IPS-15b (cell line): Measurements from ENCODE around the gene ARHGAP8.
"Not testable (repeated sequence)": the region's sequence is repeated elsewhere in the genome, so short reads cannot be mapped to it uniquely, and the experiment has no call there.

ENCODE experiments used
- H3K27me3 ChIP-seq: one replicate; pipeline ENCODE4 v1.6.1; 2013; ENCODE audit warnings: low read length; ENCODE audit not compliant: control insufficient read depth, insufficient read depth
- H3K36me3 ChIP-seq: one replicate; pipeline ENCODE4 v1.6.1; 2013; ENCODE audit warnings: low read length; ENCODE audit not compliant: control insufficient read depth, insufficient read depth
- H3K4me1 ChIP-seq: one replicate; pipeline ENCODE4 v1.6.1; 2013; ENCODE audit warnings: mild to moderate bottlenecking, low read length; ENCODE audit not compliant: control insufficient read depth, insufficient read depth
- H3K4me3 ChIP-seq: one replicate; pipeline ENCODE4 v1.5.1; 2013; ENCODE audit warnings: low read depth, low read length
- H3K9ac ChIP-seq: one replicate; pipeline ENCODE4 v1.6.1; 2013; ENCODE audit warnings: low read depth, mild to moderate bottlenecking, low read length
- H3K9me3 ChIP-seq: one replicate; pipeline ENCODE4 v1.6.1; 2013; ENCODE audit warnings: mild to moderate bottlenecking, low read length; ENCODE audit not compliant: control insufficient read depth, insufficient read depth

ARHGAP8 gene

GRCh38 chr22:44783091-44783490 lies 30.7 kb downstream of the ARHGAP8 start:
- no peak overlapping the region for H3K4me3 ChIP-seq
- H3K9me3 ChIP-seq = no peaks in the 10 kb centered on the region
- H3K4me1 ChIP-seq = no peaks in the 10 kb centered on the region
- H3K36me3 ChIP-seq = peaks cover 6% of the 10 kb centered on the region
- H3K27me3 ChIP-seq = no peaks in the 10 kb centered on the region
- H3K9ac ChIP-seq = no peak overlapping the region

GRCh38 chr22:44783581-44783980 lies 31.2 kb downstream of the ARHGAP8 start:
- Histone ChIP-seq H3K36me3 (peaks cover 6% of the 10 kb centered on the region), H3K4me3 (no peak overlapping the region), H3K9ac (no peak overlapping the region), H3K27me3 (no peaks in the 10 kb centered on the region), H3K4me1 (no peaks in the 10 kb centered on the region), H3K9me3 (no peaks in the 10 kb centered on the region)

GRCh38 chr22:44786136-44786535 lies 33.8 kb downstream of the ARHGAP8 start:
- H3K36me3 ChIP-seq = peaks cover 6% of the 10 kb centered on the region
- H3K9ac ChIP-seq = no peak overlapping the region
- no peaks in the 10 kb centered on the region for H3K27me3 ChIP-seq
- H3K4me1 ChIP-seq = no peaks in the 10 kb centered on the region
- H3K9me3 ChIP-seq = no peaks in the 10 kb centered on the region
- no peak overlapping the region for H3K4me3 ChIP-seq

GRCh38 chr22:44786610-44787009 lies 34.2 kb downstream of the ARHGAP8 start:
- Histone ChIP-seq H3K36me3 (peaks cover 6% of the 10 kb centered on the region), H3K4me3 (no peak overlapping the region), H3K4me1 (no peaks in the 10 kb centered on the region), H3K9me3 (no peaks in the 10 kb centered on the region), H3K27me3 (no peaks in the 10 kb centered on the region), H3K9ac (no peak overlapping the region)

- Histone ChIP-seq H3K27me3 (no peaks in the 10 kb centered on the region), H3K36me3 (peaks cover 6% of the 10 kb centered on the region), H3K4me3 (no peak overlapping the region), H3K9me3 (no peaks in the 10 kb centered on the region), H3K4me1 (no peaks in the 10 kb centered on the region), H3K9ac (no peak overlapping the region)
Measured at GRCh38 chr22:44787832-44788231, 35.5 kb downstream of the ARHGAP8 start.

GRCh38 chr22:44793106-44793505 lies 40.7 kb downstream of the ARHGAP8 start:
- Histone ChIP-seq H3K9ac (no peak overlapping the region), H3K4me3 (no peak overlapping the region), H3K9me3 (no peaks in the 10 kb centered on the region), H3K4me1 (peaks cover 17% of the 10 kb centered on the region), H3K36me3 (no peaks in the 10 kb centered on the region), H3K27me3 (no peaks in the 10 kb centered on the region)

GRCh38 chr22:44793506-44794172 lies 41.3 kb downstream of the ARHGAP8 start:
- H3K9ac ChIP-seq = no peak overlapping the region
- no peaks in the 10 kb centered on the region for H3K27me3 ChIP-seq
- H3K9me3 ChIP-seq = no peaks in the 10 kb centered on the region
- no peak overlapping the region for H3K4me3 ChIP-seq
- peaks cover 17% of the 10 kb centered on the region for H3K4me1 ChIP-seq
- no peaks in the 10 kb centered on the region for H3K36me3 ChIP-seq

- Histone ChIP-seq H3K9me3 (no peaks in the 10 kb centered on the region), H3K27me3 (no peaks in the 10 kb centered on the region), H3K36me3 (no peaks in the 10 kb centered on the region), H3K4me1 (peaks cover 17% of the 10 kb centered on the region), H3K4me3 (no peak overlapping the region), H3K9ac (no peak overlapping the region)
Measured at GRCh38 chr22:44795701-44796630, 43.6 kb downstream of the ARHGAP8 start.

- H3K36me3 ChIP-seq = peaks cover 3% of the 10 kb centered on the region
- no peaks in the 10 kb centered on the region for H3K27me3 ChIP-seq
- H3K4me1 ChIP-seq = peaks cover 17% of the 10 kb centered on the region
- no peaks in the 10 kb centered on the region for H3K9me3 ChIP-seq
- H3K4me3 ChIP-seq = no peak overlapping the region
- no peak overlapping the region for H3K9ac ChIP-seq
Measured at GRCh38 chr22:44797181-44797725, 44.9 kb downstream of the ARHGAP8 start.

GRCh38 chr22:44799077-44799945 lies 46.9 kb downstream of the ARHGAP8 start:
- Histone ChIP-seq H3K4me1 (peaks cover 17% of the 10 kb centered on the region), H3K27me3 (no peaks in the 10 kb centered on the region), H3K9ac (no peak overlapping the region), H3K4me3 (no peak overlapping the region), H3K9me3 (no peaks in the 10 kb centered on the region), H3K36me3 (peaks cover 8% of the 10 kb centered on the region)

- not testable (repeated sequence) for H3K4me3 ChIP-seq, H3K27me3 ChIP-seq, H3K9me3 ChIP-seq, H3K9ac ChIP-seq, H3K36me3 ChIP-seq
- peaks cover 16% of the 10 kb centered on the region for H3K4me1 ChIP-seq
Measured at GRCh38 chr22:44799946-44800634, 47.7 kb downstream of the ARHGAP8 start.
